ENCODE data around the gene PROM1.

DNA sequence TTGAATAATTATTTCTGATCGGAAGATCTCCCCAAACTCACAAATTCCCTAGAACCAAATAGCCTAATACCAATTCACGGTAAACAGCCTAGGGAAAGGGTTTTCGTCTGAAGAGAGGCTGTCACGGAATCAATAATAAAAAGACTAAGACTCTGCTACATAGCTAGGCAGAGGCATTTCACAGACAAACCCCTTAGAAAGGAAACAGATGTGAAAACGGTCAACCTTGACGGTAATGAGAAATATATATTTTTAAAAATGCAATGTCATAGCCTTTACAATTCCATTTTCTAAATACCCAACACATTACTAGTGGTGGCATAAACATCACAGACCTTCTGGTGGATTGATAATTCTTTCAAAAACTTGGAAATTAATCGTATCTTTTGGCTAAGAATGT is 28.4 kb downstream of the PROM1 start:
- TF ChIP-seq, protein P1, sequence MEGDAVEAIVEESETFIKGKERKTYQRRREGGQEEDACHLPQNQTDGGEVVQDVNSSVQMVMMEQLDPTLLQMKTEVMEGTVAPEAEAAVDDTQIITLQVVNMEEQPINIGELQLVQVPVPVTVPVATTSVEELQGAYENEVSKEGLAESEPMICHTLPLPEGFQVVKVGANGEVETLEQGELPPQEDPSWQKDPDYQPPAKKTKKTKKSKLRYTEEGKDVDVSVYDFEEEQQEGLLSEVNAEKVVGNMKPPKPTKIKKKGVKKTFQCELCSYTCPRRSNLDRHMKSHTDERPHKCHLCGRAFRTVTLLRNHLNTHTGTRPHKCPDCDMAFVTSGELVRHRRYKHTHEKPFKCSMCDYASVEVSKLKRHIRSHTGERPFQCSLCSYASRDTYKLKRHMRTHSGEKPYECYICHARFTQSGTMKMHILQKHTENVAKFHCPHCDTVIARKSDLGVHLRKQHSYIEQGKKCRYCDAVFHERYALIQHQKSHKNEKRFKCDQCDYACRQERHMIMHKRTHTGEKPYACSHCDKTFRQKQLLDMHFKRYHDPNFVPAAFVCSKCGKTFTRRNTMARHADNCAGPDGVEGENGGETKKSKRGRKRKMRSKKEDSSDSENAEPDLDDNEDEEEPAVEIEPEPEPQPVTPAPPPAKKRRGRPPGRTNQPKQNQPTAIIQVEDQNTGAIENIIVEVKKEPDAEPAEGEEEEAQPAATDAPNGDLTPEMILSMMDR (IDR thresholded peaks at IDR 0.05): no peak
- no peak for TF ChIP-seq EZH2phosphoT487 (IDR thresholded peaks at IDR 0.05)
- no peak for TF ChIP-seq EZH2 (IDR thresholded peaks at IDR 0.05)

All from neural progenitor cell (in vitro differentiated cells).